ENCODE results near the gene CABLES1.

The CABLES1 gene

DNA sequence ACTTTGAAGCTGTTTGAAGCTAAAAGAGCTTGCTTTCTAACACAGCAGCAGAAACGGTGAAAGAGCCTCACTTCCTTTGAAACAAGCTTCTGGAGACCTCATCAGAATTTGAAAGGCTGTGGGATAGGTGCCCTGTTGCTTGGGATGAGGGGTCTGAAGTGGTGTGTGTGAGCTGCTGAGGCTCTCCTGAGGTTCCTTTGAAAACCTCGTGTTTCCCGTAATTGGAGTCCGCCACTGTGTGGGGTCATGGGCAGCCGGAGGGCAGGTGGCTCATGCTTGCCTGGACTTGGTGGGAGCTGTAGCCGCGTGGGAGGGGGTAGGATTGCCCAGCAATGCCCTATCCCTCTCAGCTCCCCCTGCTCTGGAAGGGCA is 34.4 kb downstream of the CABLES1 start:
- DNase-seq (ENCODE audit: low read depth), result no peak

DNA sequence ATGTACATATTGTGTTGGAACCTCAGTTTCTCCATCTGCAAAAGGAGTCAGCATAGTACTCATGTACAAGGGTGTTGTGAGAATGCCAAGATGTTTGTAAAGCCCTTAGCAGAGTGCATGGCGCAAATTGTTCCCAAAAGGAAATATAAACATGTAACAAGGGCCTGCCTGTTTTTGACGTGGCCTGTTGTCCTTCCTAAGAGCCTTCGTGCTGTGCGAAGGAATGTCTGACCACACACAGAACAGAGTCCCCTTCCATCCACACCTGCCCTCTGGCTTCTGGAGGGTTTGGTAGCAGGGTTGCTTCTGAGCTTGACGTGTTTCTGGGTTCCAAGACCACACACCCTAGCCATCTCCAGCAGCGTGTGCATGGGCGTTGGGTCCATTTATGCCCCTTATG is 34.9 kb downstream of the CABLES1 start:
- no peak for DNase-seq (ENCODE audit: low read depth)

DNA sequence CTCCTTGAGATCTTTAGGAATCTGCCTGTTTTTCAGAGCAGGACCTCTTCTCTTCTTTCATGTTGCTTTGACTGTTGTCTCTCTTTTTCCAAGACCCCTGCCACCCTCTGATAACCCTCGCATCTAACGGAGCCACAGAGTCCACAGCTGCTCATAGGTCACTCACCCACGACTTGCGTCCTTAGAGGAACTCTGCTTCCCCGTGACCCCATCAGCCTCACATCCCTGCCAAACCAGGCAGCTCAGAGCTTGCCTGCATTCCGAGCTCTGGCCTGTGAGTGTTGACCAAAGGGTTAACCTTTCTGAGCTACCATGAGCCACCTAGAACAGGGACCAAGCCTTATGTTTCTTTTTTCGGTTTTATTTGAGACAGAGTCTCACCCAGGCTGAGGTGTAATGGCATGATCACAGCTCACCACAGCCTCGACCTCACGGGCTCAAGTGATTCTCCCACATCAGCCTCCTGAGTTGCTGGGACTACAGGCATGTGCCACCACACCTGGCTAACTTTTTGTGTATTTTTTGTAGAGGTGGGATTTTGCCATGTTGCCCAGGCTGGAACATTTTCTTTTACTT is 36.4 kb downstream of the CABLES1 start:
- DNase-seq (ENCODE audit: low read depth), result no peak

DNA sequence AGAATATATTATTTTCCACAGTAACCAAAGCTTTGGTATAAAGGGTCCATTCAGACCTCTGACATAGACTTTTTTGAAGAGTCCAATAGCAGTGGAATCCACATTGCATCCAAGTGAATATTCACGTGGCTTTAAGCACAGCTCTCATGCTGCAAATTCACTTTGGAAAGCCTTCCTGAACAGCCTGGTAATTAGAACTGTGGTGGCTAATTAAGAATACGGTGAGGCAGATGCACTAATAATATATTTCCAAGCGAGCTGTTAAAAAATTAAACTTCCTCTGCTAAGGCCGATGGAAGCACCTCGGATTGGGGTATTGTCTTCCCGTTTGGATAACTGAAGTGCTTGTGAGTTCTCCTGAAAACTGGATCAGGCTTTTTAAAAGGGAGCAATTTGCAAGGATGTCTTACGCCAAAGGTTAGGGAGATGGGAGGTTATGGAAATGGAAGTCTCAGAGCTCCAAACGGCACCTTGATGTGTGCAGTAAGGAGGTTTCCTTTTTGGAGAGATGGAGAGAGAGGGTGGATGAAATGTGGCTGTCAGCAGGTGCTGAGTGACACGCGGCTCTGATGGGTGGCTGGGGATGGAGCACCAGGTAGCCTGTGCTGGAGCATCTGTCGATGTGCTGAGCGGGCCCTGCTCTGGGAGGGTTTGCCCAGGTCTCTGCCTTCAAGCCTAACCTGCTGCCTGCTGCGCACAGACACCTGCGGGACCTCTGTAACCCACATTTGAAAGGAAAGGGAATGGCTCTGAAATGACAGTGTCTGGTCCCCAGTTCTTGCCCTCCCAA is 37.5 kb downstream of the CABLES1 start:
- DNase-seq (ENCODE audit: low read depth), result no peak

DNA sequence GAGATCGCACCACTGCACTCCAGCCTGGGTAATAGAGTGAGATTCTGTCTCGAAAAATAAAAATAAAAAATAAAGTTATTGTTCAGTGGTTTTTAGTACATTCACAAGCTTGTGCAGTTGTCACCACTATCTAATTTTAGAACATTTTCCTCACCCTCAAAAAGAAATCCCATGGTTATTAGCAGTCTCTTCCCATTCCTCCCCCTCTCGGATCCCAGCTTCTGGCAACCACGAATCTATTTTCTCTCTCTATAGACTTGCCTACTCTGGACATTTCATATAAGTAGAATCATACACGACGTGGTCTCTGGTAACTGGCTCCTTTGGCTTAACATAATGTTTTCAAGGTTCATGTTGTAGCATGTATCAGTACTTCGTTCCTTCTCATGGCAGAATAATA is 38.6 kb downstream of the CABLES1 start:
- DNase-seq (ENCODE audit: low read depth), result no peak

DNA sequence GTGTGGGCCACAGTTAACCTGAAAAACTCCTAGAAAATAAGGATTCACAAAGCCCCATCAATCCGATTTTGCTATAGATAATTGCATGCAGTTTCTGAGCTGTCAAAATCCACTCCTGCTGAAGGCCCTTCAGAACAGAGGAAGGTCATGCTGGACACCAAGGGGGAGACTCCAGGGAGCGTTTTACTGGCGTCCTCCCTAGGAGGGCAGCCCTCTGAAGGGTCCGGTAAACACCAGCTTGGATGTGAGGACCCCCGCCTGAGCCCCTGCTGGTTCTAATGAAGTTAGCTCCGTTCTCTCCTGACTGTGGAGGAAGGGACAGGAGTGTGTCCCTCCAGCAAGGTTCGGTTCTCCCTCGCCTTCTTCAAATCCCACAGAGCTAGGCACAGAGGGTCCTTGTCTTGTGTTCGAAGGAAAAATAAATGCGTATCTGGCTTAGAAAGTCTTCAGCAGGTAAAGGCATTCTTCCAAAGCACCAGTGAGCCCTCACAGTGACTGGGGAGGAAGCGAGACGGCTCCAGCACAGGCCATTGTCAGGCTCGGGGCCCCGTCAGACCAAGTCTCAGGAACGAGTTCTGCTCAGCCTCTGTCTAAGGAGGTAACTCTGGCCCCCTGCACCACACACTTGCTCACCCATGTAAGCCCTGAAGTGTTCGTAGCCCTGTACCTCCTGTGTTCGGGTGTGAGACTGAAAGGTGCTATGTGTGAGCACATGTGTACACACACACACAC is 41.6 kb downstream of the CABLES1 start:
- DNase-seq (ENCODE audit: low read depth), result no peak

DNA sequence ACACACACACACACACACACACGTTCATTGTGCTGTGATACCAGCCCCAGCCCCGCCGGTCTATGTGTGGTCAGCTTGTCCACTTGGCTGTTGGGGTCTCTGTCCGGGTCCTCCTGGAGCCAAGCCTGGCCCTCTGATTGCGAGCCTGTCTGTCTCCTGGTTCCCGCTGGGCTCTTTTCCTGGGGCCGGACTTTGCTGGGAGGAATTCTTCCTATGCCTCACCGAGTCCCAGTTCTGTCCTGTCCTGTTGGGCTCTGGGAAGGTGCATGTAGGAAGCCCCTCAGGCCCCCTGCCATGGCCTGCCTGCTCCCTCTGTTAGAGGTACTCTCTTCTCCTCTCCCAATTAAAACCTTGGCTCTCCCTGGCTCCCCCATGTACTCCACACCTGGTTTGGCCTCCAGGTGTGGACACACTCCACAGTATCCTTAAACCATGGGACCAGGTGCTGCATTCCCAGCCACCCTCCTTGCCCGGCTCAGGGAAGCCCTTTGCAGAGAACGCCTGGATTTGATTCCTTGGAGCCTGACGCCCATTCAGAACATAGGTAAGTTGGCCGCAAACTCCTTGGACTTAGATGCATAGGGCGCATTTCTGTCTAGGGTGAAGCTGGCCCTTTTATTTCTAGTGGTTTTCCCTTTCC is 42.3 kb downstream of the CABLES1 start:
- DNase-seq (ENCODE audit: low read depth), result no peak

DNA sequence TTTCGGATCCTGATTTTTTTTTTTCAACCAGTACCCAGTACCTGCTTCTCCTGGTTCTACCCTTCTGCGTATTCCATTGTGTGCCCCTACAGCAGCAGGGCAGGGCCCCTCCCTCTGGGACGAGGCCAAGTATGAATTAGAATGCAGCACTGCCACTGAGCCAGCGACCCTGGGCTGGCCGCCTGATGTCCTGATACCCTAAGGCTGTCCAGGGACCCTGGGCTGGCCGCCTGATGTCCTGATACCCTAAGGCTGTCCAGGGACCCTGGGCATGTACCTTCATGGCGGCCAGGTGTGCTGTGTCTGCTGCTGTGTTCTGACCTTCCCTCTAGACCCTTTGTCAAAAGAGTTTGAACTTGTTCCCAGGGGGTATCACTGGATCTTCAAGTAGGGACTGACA is 42.9 kb downstream of the CABLES1 start:
- DNase-seq (ENCODE audit: low read depth), result no peak

DNA sequence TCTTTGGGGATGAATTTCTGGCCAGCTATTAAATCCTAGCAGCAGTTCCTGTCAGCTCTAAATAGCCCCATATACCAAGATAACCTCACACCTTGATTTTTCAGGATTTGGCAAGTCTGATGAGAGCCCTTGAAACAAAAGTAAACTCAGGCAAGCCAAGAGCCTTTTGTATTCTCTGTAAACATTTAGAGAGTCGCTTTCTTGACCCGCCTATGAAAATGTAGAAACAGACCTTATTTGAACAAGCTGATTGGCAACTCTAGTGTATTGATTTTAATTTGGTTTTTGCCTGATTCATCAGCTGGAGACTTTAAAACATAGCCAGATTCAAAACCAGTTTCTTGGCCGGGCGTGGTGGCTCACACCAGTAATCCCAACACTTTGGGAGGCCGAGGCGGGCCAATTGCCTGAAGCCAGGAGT is 43.4 kb downstream of the CABLES1 start:
- no peak for DNase-seq (ENCODE audit: low read depth)

DNA sequence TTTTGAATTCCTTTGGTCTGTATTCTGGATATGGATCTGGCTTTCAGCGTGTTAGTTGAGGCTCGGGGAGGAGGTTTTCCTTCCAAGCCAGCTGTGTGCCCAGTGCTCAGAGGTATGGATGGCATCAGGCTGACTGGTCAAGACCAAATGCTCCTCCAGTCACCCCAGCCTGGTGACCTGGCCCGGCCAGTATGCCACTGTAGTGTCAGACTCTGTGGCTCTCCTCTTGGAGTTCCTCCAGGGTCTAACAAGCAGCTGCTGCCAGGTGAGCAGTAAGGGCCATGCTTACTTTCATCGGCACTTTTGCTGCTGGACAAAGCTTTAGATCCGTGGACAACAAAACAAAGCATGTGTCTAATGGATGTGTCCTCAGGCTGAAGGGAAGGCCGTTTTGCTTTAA is 44.1 kb downstream of the CABLES1 start:
- no peak for DNase-seq (ENCODE audit: low read depth)

DNA sequence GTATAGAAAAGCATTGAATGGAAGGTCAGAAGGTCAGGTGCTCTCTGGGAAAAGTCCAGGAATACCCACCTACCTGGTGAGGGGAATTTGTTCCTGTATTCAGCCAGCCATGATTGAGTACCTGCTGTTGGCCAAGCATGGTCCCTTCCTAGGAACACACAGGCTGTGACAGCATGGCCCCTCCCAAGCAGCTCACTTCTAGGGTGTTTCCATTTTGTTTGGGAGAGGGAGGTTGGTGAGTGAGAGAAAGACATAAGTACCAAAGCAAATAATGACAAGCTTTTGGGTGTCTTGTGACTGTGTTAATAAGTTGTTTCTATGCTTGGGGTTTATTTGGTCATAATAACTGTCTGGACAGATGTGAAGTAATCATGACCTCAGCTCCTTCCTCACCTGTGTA is 46.3 kb downstream of the CABLES1 start:
- no peak for DNase-seq (ENCODE audit: low read depth)

DNA sequence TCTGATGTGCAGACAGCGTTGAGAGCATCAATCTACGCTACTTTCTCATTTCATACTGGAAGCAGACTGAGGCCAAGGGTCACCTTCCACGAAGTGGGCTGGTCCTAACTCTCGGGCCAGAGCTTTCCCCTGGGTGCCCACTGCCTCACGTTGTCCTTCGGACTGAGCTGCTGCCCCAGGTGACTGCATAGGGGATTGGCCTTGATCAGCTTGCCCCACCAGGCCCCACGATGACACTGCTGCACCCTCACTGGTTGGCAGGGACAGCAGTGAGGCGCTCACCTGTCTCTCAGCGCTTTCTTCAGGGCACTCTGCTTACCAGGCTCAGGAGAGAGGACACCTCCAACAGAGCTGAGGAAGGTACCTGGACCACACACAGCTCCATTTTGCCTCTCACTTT is 47.3 kb downstream of the CABLES1 start:
- DNase-seq (ENCODE audit: low read depth), result no peak

DNA sequence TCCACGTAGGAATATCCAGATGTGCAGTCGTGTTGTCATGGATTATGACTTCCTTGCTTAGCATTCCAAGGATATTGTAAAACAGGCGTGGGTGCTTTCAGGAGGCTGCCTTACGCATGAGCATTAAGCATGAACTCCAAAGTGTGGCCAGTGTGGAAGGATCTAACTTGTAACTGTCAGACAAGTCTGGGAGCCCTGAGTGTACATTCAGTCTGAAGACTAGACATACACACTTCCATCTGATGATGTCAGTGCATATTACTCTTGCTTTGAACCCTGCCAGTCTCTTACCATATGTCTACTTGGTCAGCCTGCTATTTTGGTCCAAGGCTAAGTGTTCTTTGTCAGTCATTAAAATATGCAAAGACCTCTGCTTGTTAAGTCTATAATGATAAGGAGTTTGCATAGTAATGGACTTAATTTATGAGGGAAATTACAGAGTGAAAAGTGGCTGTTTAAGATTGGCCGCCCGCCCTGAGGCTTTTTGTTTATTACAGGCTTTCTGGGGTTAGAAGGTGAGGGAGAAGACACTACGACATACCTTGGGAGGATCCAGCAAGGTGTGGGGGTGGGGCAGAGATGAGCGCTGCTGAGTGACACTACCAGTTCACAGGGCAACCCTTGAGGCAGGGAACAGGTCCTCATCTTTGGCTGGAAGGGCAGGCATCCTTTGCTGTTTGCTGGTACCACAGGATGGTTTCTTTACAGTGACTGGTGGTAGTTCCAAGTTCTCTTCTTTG is 48.3 kb downstream of the CABLES1 start:
- DNase-seq (ENCODE audit: low read depth), result no peak

DNA sequence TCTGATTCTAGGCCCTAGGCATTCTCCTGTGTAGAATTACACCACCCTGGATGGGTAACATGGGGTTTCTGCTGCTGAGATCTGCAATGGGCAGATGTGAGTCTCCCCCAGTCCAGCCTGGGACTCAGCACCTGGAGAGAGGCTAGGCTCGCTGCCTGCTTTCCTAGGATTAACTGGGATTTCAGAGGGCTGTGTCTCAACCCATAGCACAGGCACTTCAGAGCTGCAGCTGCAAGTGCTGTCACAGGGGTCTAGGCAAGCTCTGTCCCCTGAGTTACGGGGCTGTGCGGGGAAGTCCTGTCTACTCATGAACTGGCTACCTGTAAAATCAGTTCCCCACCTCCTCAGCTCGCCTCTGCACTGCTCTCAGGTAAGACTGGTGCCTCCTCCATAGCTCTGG is 51.5 kb downstream of the CABLES1 start:
- DNase-seq (ENCODE audit: low read depth), result no peak

DNA sequence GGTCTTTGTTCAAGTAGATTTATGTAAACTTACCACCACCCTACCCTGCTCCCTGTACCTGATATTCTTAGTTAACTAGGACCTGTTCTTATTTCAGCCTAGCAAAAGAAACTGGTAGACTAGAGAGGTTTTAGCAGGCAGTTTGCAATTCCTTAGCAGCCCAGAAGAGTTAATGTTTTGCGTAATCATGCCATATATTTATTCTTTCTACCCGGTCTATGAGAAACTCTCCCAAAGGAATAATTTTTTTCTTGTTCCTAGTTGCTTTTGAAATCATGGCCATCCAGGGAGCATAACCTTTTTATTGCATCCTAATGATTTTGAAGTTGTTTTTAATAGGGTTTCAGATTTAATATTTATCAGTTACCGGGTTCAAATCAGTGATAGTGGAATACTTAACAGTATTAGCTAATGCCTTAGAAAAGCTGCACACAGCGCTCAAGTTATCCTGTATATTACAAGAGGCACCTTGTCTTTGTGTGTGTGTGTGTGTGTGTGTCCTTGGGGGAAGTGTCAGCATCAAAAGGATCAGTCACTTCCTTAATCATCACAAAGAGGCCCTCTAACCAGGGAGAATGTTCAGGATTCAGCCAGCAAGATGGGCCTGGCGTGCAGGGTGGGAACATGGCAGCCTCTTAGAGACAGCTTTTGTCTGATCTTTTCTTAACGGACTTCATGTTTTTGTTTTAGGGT is 52.9 kb downstream of the CABLES1 start:
- no peak for DNase-seq (ENCODE audit: low read depth)

DNA sequence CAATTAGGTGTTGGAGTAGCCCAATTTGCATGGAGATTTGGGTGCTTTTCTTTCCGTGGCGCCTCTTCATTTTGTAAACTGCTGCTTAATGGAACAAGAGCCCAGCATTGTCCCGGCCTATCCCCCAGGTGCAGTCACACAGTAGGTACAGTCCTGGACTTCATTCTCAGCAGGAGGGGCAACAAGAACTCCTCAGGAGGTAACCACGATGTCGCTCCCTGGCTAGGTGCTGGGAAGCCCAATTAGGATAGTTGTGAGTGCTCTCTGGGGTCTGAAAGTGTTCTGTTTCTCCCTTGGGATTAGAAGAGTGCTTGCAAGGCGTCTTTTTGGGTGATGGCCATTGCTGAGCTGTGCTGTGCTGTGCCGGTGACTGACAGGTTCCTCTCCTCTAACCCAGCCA is 53.8 kb downstream of the CABLES1 start:
- no peak for DNase-seq (ENCODE audit: low read depth)

DNA sequence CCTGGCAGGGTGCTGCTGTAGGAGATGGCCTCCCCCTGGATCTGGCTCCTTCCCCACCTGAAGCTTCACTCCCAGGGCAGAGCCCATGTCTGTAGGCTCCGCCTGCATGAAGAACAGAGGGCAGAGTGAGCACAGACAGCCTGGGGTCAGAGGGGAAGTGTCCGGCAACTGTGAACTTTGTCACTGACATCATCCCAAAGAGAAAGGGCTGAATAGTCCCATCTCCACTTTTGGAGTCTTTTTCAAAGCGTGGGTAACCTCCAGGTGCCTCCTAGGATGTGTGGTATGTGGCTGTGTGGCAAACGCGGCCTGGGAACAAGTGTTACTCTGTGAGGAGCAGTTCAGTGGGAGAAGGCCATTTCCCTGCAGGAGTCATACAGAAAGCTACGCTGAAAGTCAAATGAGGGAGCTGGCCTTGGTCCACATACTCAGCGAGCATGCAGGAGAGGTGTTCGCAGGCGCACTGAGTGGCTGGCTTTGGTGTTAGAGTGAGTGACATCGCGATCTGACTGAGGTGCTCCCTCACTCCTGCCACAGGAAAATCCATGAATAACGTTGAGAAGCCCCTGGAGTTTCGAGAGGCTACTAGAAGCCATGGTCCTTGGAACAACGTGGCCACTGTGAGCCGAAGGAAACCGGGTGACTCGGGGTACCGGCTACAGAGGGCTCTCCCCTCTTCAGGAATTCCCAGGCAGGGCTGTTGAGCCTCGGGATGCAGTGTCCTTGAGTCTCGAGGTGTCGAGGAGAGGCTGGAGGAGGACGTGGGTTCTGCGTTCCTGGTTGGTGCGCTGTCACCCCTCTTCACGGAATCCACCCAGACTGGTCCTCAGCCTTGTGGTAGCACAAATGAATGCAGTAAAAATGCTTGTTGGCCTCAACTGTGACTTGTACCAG is 54.7 kb downstream of the CABLES1 start:
- DNase-seq (ENCODE audit: low read depth), result no peak

DNA sequence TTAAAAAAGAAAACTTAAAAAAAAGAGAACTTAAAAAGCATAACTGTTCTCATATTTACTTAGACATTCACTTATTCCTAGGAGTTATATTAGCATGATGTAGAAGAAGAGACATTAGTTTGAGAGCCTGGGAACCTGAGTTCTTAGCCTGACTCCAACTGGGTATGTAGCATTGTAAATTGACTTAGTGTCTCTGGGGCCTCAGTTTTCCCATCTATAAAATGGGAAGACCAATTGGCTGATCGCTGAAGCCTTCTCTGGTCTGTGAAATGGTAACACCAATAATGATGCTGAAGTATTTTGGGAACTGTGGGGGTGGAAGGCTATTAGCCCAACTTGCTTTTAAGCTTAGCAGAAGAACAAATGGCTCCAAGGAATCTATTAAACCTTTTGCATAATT is 55.9 kb downstream of the CABLES1 start:
- DNase-seq (ENCODE audit: low read depth), result no peak

DNA sequence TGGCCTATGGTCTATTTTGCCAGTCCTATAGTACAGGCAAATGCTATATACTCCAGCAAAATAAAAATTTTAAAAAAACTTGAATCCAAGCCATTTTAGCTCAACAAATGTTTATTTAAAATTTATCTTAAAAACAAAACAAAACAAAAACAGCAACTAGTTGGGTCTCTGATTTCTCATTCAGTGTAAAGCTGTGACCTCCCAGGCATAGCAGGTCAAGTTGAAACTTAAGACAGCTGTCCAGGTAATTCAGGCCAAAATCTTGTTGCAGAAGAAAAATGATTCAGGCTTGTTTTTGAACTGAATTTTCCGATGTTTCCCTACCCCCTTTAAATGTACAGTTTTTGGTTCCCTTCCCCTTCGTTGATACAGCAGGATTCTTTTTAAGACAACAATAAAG is 58.5 kb downstream of the CABLES1 start:
- no peak for DNase-seq (ENCODE audit: low read depth)

DNA sequence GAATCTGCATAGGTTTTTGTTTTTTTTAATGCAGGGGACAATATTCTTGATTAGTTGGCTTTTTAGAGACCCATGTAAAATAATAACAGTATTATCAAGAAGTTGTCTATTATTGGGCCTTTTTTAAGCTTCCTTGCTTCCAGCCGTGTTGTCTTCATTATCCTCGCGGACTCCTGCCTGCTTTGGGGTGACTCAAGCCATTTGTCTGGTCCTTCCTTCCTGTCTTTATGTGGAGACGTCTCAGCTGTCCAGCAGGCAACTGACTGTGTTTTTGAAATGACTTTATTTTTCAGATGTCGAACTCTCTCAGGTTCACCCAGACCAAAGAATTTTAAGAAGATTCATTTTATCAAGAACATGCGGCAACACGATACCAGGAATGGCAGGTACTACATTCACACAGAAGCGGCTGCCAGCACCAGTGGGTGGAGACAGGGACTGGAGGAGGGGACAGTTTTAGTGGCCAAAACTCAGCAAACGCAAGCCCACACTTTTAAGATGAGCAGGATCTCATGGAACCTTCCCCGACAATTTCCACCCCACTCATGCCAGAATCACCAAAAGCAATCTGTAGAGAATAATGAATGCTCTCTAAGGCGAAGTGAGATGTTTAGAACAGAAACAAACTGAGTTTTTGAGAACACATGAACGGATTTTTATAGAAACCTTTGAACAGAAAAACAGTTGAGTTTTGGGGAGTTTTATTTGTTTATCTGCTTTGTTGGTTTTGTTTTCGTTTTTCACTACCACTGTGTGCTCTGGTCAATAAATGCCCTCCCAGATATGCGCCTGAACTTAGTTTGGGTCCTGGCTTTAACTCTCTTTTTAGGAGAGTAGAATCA is 59.1 kb downstream of the CABLES1 start:
- DNase-seq (ENCODE audit: low read depth), result no peak
